DND-41 (cell line): ENCODE data around the gene ALDH3B1.

Experiments used
- EZH2 ChIP-seq: IDR thresholded peaks from 3 replicates; pipeline ENCODE4 v1.6.1; 2012; ENCODE audit warnings: borderline replicate concordance, low read depth, mild to moderate bottlenecking, moderate library complexity, low read length, inconsistent platforms; ENCODE audit not compliant: severe bottlenecking
- TF ChIP-seq, protein P1 (sequence below): IDR thresholded peaks from 2 replicates; pipeline ENCODE4 v1.5.1; 2012; ENCODE audit warnings: borderline replicate concordance, low read length, moderate library complexity, mild to moderate bottlenecking; ENCODE audit not compliant: poor library complexity, severe bottlenecking; ENCODE audit errors: extremely low read depth

DNA sequence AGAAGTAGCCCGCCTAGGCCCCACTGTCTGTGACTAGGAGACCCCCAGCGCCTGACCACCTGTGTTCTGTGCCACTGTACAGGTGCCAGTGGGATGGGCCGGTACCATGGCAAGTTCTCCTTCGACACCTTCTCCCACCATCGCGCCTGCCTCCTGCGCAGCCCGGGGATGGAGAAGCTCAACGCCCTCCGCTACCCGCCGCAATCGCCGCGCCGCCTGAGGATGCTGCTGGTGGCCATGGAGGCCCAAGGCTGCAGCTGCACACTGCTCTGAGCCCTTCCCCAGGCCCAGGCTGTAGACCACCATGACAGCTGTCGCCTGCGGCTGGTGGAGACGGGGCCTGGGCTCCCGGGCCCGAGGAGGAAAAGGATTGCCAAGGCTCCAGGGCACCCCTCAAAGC is 17.5 kb downstream of the ALDH3B1 start:
- TF ChIP-seq, protein P1, sequence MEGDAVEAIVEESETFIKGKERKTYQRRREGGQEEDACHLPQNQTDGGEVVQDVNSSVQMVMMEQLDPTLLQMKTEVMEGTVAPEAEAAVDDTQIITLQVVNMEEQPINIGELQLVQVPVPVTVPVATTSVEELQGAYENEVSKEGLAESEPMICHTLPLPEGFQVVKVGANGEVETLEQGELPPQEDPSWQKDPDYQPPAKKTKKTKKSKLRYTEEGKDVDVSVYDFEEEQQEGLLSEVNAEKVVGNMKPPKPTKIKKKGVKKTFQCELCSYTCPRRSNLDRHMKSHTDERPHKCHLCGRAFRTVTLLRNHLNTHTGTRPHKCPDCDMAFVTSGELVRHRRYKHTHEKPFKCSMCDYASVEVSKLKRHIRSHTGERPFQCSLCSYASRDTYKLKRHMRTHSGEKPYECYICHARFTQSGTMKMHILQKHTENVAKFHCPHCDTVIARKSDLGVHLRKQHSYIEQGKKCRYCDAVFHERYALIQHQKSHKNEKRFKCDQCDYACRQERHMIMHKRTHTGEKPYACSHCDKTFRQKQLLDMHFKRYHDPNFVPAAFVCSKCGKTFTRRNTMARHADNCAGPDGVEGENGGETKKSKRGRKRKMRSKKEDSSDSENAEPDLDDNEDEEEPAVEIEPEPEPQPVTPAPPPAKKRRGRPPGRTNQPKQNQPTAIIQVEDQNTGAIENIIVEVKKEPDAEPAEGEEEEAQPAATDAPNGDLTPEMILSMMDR, result no peak
- TF ChIP-seq EZH2, result no peak
